Measurements from ENCODE around the gene PLET1.

Gene PLET1

GRCh38 chr11:112238041-112238440 is 22.6 kb downstream of the PLET1 start:
- DNase-seq (ENCODE audit: low read depth in 3 of 3), result no peak

GRCh38 chr11:112237451-112237850 is 23.2 kb downstream of the PLET1 start:
- no peak for DNase-seq (ENCODE audit: low read depth in 3 of 3)

- no peak for DNase-seq (ENCODE audit: low read depth in 3 of 3)
These were observed 24.8 kb downstream of the PLET1 start for GRCh38 chr11:112235750-112236390.

- no peak for DNase-seq (ENCODE audit: low read depth in 3 of 3)
These were observed 28.7 kb downstream of the PLET1 start for GRCh38 chr11:112231952-112232351.

GRCh38 chr11:112229746-112230433 is 30.8 kb downstream of the PLET1 start:
- DNase-seq (ENCODE audit: low read depth in 3 of 3), result no peak

GRCh38 chr11:112229159-112229558 is 31.5 kb downstream of the PLET1 start:
- DNase-seq (ENCODE audit: low read depth in 3 of 3), result no peak

- no peak for DNase-seq (ENCODE audit: low read depth in 3 of 3)
These were observed 32.0 kb downstream of the PLET1 start for GRCh38 chr11:112228706-112229105.

- DNase-seq (ENCODE audit: low read depth in 3 of 3), result no peak
These were observed 33.2 kb downstream of the PLET1 start for GRCh38 chr11:112227471-112227870.

GRCh38 chr11:112226831-112227401 is 33.7 kb downstream of the PLET1 start:
- no peak for DNase-seq (ENCODE audit: low read depth in 3 of 3)

GRCh38 chr11:112226062-112226830 is 34.4 kb downstream of the PLET1 start, which contains the start of gene PTS:
Gene PTS (plus strand): TSS chr11:112226428. CDS start chr11:112226444, 16 bp downstream.
- peak; percentile 60 to 80 (median 68) for DNase-seq (ENCODE audit: low read depth in 3 of 3)

GRCh38 chr11:112225753-112226061 is 35.0 kb downstream of the PLET1 start:
- no peak for DNase-seq (ENCODE audit: low read depth in 3 of 3)

GRCh38 chr11:112223754-112224532 is 36.7 kb downstream of the PLET1 start:
- no peak for DNase-seq (ENCODE audit: low read depth in 3 of 3)

GRCh38 chr11:112223121-112223520 is 37.5 kb downstream of the PLET1 start:
- no peak for DNase-seq (ENCODE audit: low read depth in 3 of 3)

GRCh38 chr11:112222303-112222702 is 38.4 kb downstream of the PLET1 start:
- no peak for DNase-seq (ENCODE audit: low read depth in 3 of 3)

- no peak for DNase-seq (ENCODE audit: low read depth in 3 of 3)
These were observed 39.3 kb downstream of the PLET1 start for GRCh38 chr11:112221274-112221835.

- DNase-seq (ENCODE audit: low read depth in 3 of 3), result peak in 1 of 3 experiments; percentile 34
These were observed 41.0 kb downstream of the PLET1 start for GRCh38 chr11:112219476-112220232.

- DNase-seq (ENCODE audit: low read depth in 3 of 3), result no peak
These were observed 44.0 kb downstream of the PLET1 start for GRCh38 chr11:112216561-112217105.

- no peak for DNase-seq (ENCODE audit: low read depth in 3 of 3)
These were observed 45.0 kb downstream of the PLET1 start for GRCh38 chr11:112215621-112216020.

GRCh38 chr11:112213753-112214152 is 46.9 kb downstream of the PLET1 start:
- no peak for DNase-seq (ENCODE audit: low read depth in 3 of 3)

- no peak for DNase-seq (ENCODE audit: low read depth in 3 of 3)
These were observed 48.0 kb downstream of the PLET1 start for GRCh38 chr11:112212710-112213109.
